Mucosa of stomach (tissue), 1 donor: Measurements from ENCODE around the gene ZNF205.

Source experiments
- H3K27me3 ChIP-seq: one replicate; pipeline ENCODE4 v1.7.0; 2013; ENCODE audit warnings: mild to moderate bottlenecking, low read length; ENCODE audit not compliant: control insufficient read depth, insufficient read depth
- H3K36me3 ChIP-seq: one replicate; pipeline ENCODE4 v1.7.0; 2013; ENCODE audit warnings: low read length; ENCODE audit not compliant: control insufficient read depth, insufficient read depth
- H3K4me1 ChIP-seq: one replicate; pipeline ENCODE4 v1.7.0; 2013; ENCODE audit warnings: mild to moderate bottlenecking, low read length; ENCODE audit not compliant: control insufficient read depth, insufficient read depth
- H3K4me3 ChIP-seq: one replicate; pipeline ENCODE4 v1.7.0; 2013; ENCODE audit warnings: low read length
- H3K9ac ChIP-seq: one replicate; pipeline ENCODE4 v1.7.0; 2013; ENCODE audit warnings: mild to moderate bottlenecking, low read length, moderate library complexity
- H3K9me3 ChIP-seq: one replicate; pipeline ENCODE4 v1.7.0; 2013; ENCODE audit warnings: mild to moderate bottlenecking, low read length, moderate library complexity; ENCODE audit not compliant: control insufficient read depth
- donor health status: Pancreatic carcinoma.

The ZNF205 gene

DNA sequence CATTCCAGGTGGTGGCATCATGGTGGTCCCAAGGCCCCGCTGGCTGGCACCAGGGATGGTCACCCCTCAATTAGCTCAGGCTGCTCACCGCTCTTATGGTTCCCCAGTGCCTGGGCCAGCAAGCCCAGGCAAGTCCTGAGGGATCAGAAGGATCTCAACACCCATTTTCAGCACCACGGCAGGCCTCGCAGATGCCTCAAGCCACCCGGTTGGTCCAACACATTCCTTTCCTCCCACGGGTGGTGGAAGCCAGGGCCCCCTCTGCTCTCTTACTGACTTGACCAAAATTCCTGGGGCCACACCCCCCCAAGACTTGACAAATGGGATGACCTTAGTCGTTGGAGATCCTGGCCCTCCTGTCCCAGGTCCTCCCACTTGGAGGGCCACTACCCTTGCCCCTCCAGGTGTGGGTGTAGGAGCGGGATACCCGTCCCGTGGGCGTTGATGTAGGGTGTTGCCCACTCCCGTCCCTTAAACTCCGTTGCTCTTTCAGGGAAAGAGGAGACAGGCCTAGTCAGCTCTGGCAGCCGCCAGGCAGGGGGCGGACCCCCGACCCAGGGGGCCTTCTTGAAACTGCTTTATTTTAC, 5.9 kb downstream of the ZNF205 start:
- Histone ChIP-seq H3K4me1 (peaks cover 8% of the 10 kb centered on the region), H3K9ac (no peak overlapping the region), H3K9me3 (no peaks in the 10 kb centered on the region), H3K27me3 (no peaks in the 10 kb centered on the region), H3K4me3 (no peak overlapping the region), H3K36me3 (no peaks in the 10 kb centered on the region)

DNA sequence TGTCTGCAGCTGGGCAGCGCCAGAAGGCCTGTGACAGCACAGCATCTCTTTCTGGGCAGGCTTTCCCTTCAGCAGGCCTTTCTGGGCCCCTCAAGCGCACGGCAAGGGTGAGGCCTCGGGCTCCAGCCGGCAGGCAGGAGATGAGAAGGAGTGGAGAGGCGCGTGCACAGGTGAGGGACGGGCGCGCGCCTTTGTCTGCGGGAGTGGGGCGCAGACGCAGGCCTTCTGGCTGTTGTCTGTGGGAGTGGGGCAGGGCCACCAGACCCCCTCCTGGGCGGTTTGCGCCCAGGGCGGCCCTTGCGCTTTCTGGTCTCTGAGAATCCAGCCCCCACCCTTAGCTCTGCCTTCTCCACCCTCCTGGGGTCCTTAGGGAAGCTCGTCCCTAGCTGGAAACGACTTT, 6.5 kb downstream of the ZNF205 start:
- Histone ChIP-seq H3K4me3 (no peak overlapping the region), H3K36me3 (no peaks in the 10 kb centered on the region)

GRCh38 chr16:3119286-3119685, 6.9 kb downstream of the ZNF205 start:
- no peaks in the 10 kb centered on the region for H3K9me3 ChIP-seq
- no peaks in the 10 kb centered on the region for H3K27me3 ChIP-seq
- no peak overlapping the region for H3K9ac ChIP-seq
- H3K36me3 ChIP-seq = no peaks in the 10 kb centered on the region
- H3K4me1 ChIP-seq = peaks cover 6% of the 10 kb centered on the region
- H3K4me3 ChIP-seq = no peak overlapping the region

More for the DNA sequence above, 6.5 kb downstream of the ZNF205 start:
- Histone ChIP-seq H3K27me3 (no peaks in the 10 kb centered on the region), H3K9ac (no peak overlapping the region), H3K4me1 (peaks cover 8% of the 10 kb centered on the region), H3K9me3 (no peaks in the 10 kb centered on the region)

- H3K4me3 ChIP-seq = no peak overlapping the region
- no peak overlapping the region for H3K9ac ChIP-seq
- H3K27me3 ChIP-seq = no peaks in the 10 kb centered on the region
- no peaks in the 10 kb centered on the region for H3K9me3 ChIP-seq
- H3K36me3 ChIP-seq = no peaks in the 10 kb centered on the region
- peaks cover 6% of the 10 kb centered on the region for H3K4me1 ChIP-seq
These were observed 7.5 kb downstream of the ZNF205 start for GRCh38 chr16:3119701-3120408.

- Histone ChIP-seq H3K4me3 (no peak overlapping the region), H3K9me3 (no peaks in the 10 kb centered on the region), H3K36me3 (no peaks in the 10 kb centered on the region), H3K4me1 (peaks cover 11% of the 10 kb centered on the region), H3K27me3 (no peaks in the 10 kb centered on the region), H3K9ac (no peak overlapping the region)
These were observed 8.0 kb downstream of the ZNF205 start for GRCh38 chr16:3120435-3120834.

GRCh38 chr16:3121851-3122467, 9.6 kb downstream of the ZNF205 start:
- Histone ChIP-seq H3K9me3 (no peaks in the 10 kb centered on the region), H3K36me3 (no peaks in the 10 kb centered on the region), H3K9ac (no peak overlapping the region), H3K4me1 (peaks cover 11% of the 10 kb centered on the region), H3K27me3 (no peaks in the 10 kb centered on the region), H3K4me3 (no peak overlapping the region)

DNA sequence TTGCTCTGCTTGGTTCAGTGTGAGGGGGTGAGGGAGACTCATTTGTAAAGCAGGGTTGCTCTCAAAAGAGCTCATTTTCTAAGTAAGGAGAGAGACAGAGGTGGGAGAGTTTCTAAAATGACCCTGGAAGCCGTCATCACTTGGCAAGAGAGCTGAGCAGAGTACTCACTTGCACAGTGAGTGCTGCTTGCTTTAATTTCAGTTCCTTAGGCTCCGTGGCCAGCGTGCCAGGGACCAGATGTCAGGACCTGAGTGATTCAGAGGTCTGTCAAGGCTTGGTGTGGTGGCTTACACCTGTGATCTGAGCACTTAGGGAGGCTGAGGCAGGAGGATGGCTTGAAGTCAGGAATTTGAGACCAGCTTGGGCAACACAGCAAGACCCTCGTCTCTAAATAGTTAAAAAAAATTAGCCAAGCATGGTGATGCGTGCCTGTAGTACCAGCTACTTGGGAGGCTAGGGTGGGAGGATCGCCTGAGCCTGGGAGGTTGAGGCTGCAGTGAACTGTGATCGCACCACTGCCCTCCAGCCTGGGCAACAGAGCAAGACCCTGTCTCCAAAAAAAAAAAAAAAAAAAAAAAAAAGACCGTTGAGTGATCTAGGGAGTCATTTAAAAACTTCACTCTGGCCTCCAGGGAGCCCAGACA, 10.7 kb downstream of the ZNF205 start:
- Histone ChIP-seq H3K9me3 (no peaks in the 10 kb centered on the region), H3K4me3 (no peak overlapping the region), H3K27me3 (no peaks in the 10 kb centered on the region), H3K36me3 (no peaks in the 10 kb centered on the region), H3K9ac (no peak overlapping the region), H3K4me1 (peaks cover 15% of the 10 kb centered on the region)

- peaks cover 23% of the 10 kb centered on the region for H3K4me1 ChIP-seq
- H3K4me3 ChIP-seq = peak overlapping the region; percentile 98
- no peaks in the 10 kb centered on the region for H3K9me3 ChIP-seq
- H3K9ac ChIP-seq = peak overlapping the region; percentile 66
- no peaks in the 10 kb centered on the region for H3K36me3 ChIP-seq
- no peaks in the 10 kb centered on the region for H3K27me3 ChIP-seq
These were observed 11.8 kb downstream of the ZNF205 start for GRCh38 chr16:3123986-3124886.

GRCh38 chr16:3127745-3128144, 15.4 kb downstream of the ZNF205 start:
- H3K4me1 ChIP-seq = peaks cover 28% of the 10 kb centered on the region
- H3K36me3 ChIP-seq = no peaks in the 10 kb centered on the region
- no peaks in the 10 kb centered on the region for H3K9me3 ChIP-seq
- no peak overlapping the region for H3K4me3 ChIP-seq
- no peaks in the 10 kb centered on the region for H3K27me3 ChIP-seq
- H3K9ac ChIP-seq = no peak overlapping the region

- no peaks in the 10 kb centered on the region for H3K27me3 ChIP-seq
- no peaks in the 10 kb centered on the region for H3K9me3 ChIP-seq
- no peaks in the 10 kb centered on the region for H3K36me3 ChIP-seq
- peak overlapping the region; percentile 45 for H3K4me3 ChIP-seq
- H3K4me1 ChIP-seq = peaks cover 26% of the 10 kb centered on the region
- peak overlapping the region; percentile 76 for H3K9ac ChIP-seq
These were observed 17.0 kb downstream of the ZNF205 start for GRCh38 chr16:3129137-3130131.
